Cardiac fibroblast (primary cell): ENCODE measurements around the gene PREX1.

Source experiments
- DNase-seq, 2 donors: peaks; one replicate each; pipeline versions ENCODE4 v3.0.0 to v3.0.0-alpha.2; 2010; ENCODE audit warnings: low read depth in 2 of 2
- H3K4me3 ChIP-seq, 2 donors: replicated peaks in 1 of 2; 1 replicate in 1 of 2; 2 replicates in 1 of 2; pipeline ENCODE4 v1.5.1; 2011; ENCODE audit warnings: low read depth in 2 of 2, low read length in 2 of 2, mild to moderate bottlenecking in 2 of 2, moderate library complexity in 1 of 2
- TF ChIP-seq, protein P1 (sequence below): IDR thresholded peaks from one replicate; pipeline ENCODE4 v1.5.1; 2011; ENCODE audit warnings: low read depth, mild to moderate bottlenecking, low read length, inconsistent platforms

Gene PREX1

DNA sequence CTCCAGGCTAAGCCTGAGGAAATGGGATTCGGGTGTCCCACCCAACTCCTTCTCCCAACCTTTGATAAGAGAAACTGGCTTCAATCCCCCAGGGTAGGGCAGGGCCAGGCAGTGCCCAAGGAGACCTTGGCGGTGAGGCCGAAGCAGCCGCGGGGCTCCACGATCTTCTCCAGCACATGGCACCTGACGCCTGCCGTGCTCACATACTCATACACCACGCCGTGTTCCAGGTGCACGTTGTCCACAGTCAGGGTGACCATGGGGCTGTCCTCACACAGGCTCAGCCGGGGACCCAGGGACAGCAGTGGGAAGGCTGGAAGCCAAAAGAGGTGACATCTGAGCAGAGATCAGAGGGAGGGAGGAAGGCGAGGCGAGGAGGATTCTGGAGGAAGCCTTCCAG, 176.5 kb downstream of the PREX1 start:
- no peak overlapping the region for H3K4me3 ChIP-seq
- TF ChIP-seq, protein P1, sequence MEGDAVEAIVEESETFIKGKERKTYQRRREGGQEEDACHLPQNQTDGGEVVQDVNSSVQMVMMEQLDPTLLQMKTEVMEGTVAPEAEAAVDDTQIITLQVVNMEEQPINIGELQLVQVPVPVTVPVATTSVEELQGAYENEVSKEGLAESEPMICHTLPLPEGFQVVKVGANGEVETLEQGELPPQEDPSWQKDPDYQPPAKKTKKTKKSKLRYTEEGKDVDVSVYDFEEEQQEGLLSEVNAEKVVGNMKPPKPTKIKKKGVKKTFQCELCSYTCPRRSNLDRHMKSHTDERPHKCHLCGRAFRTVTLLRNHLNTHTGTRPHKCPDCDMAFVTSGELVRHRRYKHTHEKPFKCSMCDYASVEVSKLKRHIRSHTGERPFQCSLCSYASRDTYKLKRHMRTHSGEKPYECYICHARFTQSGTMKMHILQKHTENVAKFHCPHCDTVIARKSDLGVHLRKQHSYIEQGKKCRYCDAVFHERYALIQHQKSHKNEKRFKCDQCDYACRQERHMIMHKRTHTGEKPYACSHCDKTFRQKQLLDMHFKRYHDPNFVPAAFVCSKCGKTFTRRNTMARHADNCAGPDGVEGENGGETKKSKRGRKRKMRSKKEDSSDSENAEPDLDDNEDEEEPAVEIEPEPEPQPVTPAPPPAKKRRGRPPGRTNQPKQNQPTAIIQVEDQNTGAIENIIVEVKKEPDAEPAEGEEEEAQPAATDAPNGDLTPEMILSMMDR = no peak
- DNase-seq = no peak

DNA sequence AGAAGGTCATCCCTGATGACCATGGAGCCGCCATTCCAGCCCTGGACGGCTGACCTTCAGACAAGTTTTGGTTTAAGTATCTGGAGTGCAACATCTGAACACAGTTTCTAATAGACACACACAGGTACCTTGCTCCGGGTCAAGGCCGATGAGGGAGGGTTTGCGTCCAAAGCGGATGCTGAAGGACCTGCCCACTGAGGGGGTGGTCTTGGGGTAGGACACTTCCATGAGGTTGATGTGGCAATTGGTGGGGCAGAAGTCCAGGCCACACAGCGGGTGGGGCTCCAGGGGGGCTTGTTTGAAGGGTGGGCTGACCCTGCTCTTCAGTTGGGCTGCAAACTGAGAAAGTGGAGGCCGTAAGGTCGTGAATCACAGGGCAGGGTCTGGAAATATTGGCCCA, 177.9 kb downstream of the PREX1 start:
- TF ChIP-seq, protein P1 = no peak
- no peak for DNase-seq
- H3K4me3 ChIP-seq = no peak overlapping the region

DNA sequence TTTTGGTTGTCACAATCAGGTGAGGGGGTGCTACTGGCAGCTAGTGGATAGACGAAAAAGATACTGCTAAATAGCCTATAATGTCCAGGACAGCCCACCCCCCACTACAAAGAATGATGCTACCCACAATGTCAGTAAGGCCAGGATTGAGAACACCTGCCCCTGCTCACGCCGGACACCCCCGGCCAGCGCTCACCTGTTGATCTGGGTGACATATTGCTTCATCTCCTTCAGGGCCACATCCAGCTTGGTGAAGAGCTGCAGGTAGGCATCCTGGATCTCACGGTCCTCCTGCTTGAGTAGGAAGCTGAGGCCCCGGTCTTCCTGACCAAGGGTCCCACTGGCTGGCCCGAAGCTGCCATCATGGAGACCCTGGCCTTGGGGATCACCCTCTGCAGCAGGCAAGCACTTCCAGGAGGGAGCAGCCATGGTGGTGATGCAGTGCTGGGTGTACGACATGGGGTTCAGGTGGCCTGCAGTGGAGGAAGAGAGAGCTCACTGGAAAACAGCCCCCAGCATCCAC, 178.6 kb downstream of the PREX1 start:
- TF ChIP-seq, protein P1 = no peak
- H3K4me3 ChIP-seq = no peak overlapping the region
- no peak for DNase-seq

DNA sequence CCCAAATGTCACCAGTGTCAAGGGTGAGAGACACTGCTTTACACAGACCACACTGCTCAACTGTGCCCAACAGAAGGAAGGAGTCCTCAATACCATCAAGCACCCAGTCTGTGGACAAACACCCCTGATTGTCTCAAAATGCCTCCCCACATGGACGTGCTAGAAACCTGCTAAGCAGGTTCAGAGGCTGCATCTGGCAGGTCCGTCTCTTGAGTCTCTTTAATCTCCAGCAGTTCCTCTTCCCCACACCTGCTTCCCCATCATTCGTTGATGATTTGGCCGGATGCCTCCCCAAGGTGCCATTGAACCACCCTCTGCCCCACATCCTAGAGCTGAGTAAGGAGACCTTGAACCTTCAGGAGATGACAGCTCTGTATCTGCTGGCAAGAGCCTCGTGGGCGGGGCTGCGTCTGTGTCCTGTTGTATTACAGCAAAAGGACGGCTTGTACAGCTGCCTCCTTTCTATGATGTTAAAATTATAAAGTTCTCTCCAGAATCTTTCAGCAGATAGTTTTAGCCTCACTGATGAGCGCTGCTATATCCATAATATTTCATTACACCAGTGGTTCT, 179.2 kb downstream of the PREX1 start:
- no peak overlapping the region for H3K4me3 ChIP-seq
- DNase-seq = no peak
- TF ChIP-seq, protein P1 = no peak

DNA sequence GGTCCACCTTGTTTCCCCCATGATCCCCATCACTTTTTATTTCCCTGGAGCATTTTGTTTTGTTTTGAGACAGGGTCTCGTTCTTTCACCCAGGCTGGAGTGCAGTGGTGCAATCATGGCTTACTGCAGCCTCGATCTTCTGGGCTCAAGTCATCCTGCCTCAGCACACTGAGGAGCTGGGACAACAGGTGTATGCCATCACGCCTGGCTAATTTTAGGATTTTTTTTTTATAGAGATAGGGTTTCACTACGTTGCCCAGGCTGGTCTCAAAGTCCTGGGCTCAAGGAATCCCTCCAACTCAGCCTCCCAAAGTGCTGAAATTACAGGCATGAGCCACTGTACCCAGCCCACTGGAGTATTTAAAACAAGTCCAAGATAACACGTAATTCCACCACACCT, 179.9 kb downstream of the PREX1 start:
- no peak for DNase-seq
- TF ChIP-seq, protein P1 = no peak
- H3K4me3 ChIP-seq = no peak overlapping the region

DNA sequence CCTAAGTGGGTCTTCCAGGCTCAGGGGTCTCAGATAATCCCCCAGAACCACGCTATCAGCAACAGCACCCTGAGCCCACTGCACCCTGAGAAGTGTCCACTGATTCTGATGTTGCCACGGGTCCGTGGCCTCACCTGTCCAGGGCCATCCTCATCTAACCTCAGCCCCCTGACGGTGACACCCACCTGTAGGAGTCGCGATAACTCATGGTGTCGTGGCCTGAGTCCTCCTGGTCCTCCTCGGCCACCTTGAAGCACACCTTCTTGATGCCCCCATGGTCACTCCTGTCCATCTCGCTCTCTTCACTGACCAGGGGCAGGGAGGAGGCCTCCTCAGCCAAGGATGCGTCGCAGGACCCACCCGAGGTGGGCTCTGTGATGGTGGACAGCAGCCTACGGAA, 182.1 kb downstream of the PREX1 start:
- DNase-seq = no peak
- TF ChIP-seq, protein P1 = no peak
- H3K4me3 ChIP-seq = no peak overlapping the region

DNA sequence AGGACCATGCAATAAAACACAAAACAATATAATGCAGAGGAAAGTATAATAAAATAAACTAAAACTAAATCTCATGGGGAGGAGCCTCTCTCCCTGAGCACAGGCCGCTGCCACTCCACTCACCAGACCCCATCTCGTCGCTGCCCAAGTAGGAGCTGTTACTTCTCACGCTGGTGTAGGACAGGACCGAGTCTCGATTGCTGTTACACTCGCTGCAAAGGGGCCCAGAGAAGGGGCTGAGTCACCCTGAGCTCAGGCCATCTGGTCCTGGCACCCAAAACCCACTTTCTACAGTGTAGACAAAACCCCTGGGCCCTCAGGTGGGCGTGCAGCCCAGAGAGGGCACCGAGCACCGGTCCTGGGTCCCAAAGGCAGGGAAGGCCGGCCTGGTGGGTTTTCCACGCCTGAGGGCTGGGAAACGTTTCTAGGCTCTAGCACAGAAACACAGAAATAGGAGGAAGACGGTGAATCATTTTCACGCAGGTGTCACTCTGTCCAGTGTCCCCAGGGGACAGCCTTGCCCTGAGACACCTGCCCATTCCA, 183.4 kb downstream of the PREX1 start:
- TF ChIP-seq, protein P1 = no peak
- H3K4me3 ChIP-seq = no peak overlapping the region
- no peak for DNase-seq
